Right atrium auricular region (tissue), 2 donors: ENCODE results near the gene OR13C4. TPM values are rescaled to one million over a fixed set of nuclear protein-coding genes. Genes with fewer than 3 reads are reported as not detected.
"Not testable (repeated sequence)": the region's sequence is repeated elsewhere in the genome, so short reads cannot be mapped to it uniquely, and the experiment has no call there.

Experiments
- DNase-seq: peaks from one replicate; pipeline ENCODE4 v3.0.0-alpha.2; 2019; ENCODE audit warnings: low spot score
- H3K27ac ChIP-seq, 2 donors: fragments of 200-600 bp; sonication (generic); 1 replicate in 1 of 2; 2 replicates in 1 of 2; pipeline ENCODE4 v1.5.1; 2016 to 2019
- H3K27me3 ChIP-seq, 2 donors: fragments of 200-600 bp; sonication (generic); one replicate each; pipeline versions ENCODE4 v1.5.1 to v1.6.0; 2017 to 2019
- H3K36me3 ChIP-seq: fragments of 200-600 bp; sonication (generic); one replicate; pipeline ENCODE4 v1.5.1; 2016
- H3K4me1 ChIP-seq, 2 donors: fragments of 200-600 bp; sonication (generic); one replicate each; pipeline versions ENCODE4 v1.5.1 to v1.6.0; 2017 to 2019
- H3K4me3 ChIP-seq, 2 donors: fragments of 200-600 bp; sonication (generic); 1 replicate in 1 of 2; 2 replicates in 1 of 2; pipeline ENCODE4 v1.5.1; 2017 to 2019; ENCODE audit warnings: mild to moderate bottlenecking in 1 of 2, moderate library complexity in 1 of 2
- H3K9me3 ChIP-seq, 2 donors: fragments of 200-600 bp; sonication (generic); one replicate each; pipeline ENCODE4 v1.5.1; 2019
- total RNA-seq, 2 donors: library from RNA; depleted of rRNA; stranded (reverse); fragments of >200 nt; gene quantifications; one replicate each; pipeline ENCODE4 v1.1.0, GENCODE V29; 2016
- TF ChIP-seq, protein P1 (sequence below), 2 donors: fragments of 200-600 bp; sonication (generic); IDR thresholded peaks; one replicate each; pipeline ENCODE4 v1.5.1; 2019; ENCODE audit warnings: antibody characterized with exemption in 2 of 2

The OR13C4 gene
- total RNA-seq, 2 donors from 2014 or later: not detected

GRCh38 chr9:104536756-104537155 lies 9.7 kb upstream of the OR13C4 start, which contains the start of gene OR13C3:
Gene OR13C3 (minus strand): TSS chr9:104536856. CDS start chr9:104536723, 133 bp downstream.
- H3K27me3 ChIP-seq: no peaks in the 10 kb centered on the region
- TF ChIP-seq, protein P1, sequence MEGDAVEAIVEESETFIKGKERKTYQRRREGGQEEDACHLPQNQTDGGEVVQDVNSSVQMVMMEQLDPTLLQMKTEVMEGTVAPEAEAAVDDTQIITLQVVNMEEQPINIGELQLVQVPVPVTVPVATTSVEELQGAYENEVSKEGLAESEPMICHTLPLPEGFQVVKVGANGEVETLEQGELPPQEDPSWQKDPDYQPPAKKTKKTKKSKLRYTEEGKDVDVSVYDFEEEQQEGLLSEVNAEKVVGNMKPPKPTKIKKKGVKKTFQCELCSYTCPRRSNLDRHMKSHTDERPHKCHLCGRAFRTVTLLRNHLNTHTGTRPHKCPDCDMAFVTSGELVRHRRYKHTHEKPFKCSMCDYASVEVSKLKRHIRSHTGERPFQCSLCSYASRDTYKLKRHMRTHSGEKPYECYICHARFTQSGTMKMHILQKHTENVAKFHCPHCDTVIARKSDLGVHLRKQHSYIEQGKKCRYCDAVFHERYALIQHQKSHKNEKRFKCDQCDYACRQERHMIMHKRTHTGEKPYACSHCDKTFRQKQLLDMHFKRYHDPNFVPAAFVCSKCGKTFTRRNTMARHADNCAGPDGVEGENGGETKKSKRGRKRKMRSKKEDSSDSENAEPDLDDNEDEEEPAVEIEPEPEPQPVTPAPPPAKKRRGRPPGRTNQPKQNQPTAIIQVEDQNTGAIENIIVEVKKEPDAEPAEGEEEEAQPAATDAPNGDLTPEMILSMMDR (IDR thresholded peaks at IDR 0.05): no peak
- DNase-seq: no peak
- H3K27ac ChIP-seq: no peak within 1 kb of the TSS
- no peak within 1 kb of the TSS for H3K4me3 ChIP-seq
- no peaks in the 10 kb centered on the region for H3K4me1 ChIP-seq
- H3K36me3 ChIP-seq: no peaks in the 10 kb centered on the region
- H3K9me3 ChIP-seq: no peaks in the 10 kb centered on the region

DNA sequence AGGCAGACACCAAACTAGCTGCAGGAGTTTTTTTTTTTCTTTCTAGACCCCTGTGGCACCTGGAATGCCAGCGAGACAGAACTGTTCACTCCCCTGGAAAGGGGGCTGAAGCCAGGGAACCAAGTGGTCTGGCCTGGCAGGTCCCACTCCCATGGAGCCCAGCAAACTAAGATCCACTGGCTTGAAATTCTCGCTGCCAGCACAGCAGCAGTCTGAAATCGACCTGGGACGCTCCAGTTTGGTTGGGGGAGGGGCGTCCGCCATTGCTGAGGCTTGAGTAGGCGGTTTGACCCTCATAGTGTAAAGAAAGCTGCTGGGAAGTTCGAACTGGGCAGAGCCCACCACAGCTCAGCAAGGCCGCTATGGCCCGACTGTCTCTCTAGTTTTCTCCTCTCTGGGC lies 6.8 kb downstream of the OR13C4 start:
- H3K27ac ChIP-seq, H3K36me3 ChIP-seq, H3K4me1 ChIP-seq, DNase-seq, H3K9me3 ChIP-seq, H3K4me3 ChIP-seq, H3K27me3 ChIP-seq: not testable (repeated sequence)

DNA sequence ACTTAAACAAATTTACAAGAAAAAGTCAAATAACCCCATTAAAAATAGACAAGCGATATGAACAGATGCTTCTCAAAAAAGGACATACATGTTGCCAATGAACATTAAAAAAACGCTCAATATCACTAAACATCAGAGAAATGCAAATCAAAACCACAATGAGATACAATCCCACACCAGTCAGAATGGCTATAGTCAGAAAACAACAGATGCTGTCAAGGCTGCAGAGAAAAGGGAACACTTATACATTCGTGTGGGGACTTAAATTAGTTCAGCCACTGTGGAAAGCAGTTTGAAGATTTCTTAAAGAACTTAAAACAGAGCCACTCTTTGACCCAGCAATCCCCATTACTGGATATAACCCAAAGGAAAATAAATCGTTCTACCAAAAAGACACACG lies 12.1 kb downstream of the OR13C4 start:
- DNase-seq: no peak
- Histone ChIP-seq H3K4me1 (no peaks in the 10 kb centered on the region), H3K4me3 (no peak overlapping the region), H3K9me3 (no peaks in the 10 kb centered on the region), H3K27me3 (no peaks in the 10 kb centered on the region), H3K27ac (no peak overlapping the region), H3K36me3 (no peaks in the 10 kb centered on the region)
- TF ChIP-seq, protein P1 (IDR thresholded peaks at IDR 0.05): no peak

DNA sequence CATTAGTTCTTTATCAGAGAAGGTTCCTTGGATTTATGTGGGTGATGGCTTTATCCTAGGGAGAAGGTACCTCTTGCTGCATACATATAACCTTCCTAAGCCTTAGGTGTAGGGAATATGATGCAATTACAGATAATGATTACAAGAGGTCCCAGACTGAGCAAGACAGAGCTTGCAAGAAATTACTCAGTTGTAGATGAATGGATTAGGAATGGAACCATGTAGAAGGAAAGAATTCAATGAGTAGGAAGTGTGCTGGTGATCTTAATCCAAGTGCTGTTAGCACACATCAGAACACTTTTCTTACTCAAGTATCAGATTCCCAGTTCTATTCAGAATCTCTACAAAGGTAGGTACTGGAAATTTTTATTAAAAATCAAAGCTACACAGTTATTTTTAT lies 20.4 kb downstream of the OR13C4 start:
- Histone ChIP-seq H3K9me3 (no peaks in the 10 kb centered on the region), H3K27ac (no peak overlapping the region), H3K4me3 (no peak overlapping the region), H3K36me3 (no peaks in the 10 kb centered on the region), H3K27me3 (no peaks in the 10 kb centered on the region), H3K4me1 (no peaks in the 10 kb centered on the region)
- TF ChIP-seq, protein P1 (IDR thresholded peaks at IDR 0.05): no peak
- DNase-seq: no peak

DNA sequence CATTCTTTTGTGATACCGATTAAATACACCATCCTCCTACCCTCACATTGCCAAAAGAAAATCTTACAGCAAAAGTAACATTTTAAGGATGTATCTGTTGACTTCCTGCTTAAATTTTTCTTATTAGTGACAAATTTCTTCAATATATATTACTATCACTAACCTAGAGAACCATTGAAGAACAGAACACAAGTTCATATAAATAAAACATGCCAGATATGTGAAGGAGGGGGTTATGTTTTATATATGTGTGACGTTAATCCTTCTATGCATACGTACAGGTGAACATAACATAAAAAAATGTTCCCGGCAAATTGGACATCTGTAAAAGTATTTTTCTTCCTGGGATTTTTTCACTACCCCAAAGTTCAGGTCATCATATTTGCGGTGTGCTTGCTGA lies 23.0 kb downstream of the OR13C4 start, which contains the start of gene OR13F1:
Gene OR13F1, plus strand, starts transcription at position 301 of the 400 bp plus-strand sequence. Its CDS starts 0 bp downstream, at position 301.
- H3K9me3 ChIP-seq: no peaks in the 10 kb centered on the region
- no peak within 1 kb of the TSS for H3K27ac ChIP-seq
- TF ChIP-seq, protein P1 (IDR thresholded peaks at IDR 0.05): no peak
- H3K4me3 ChIP-seq: no peak within 1 kb of the TSS
- no peak for DNase-seq
- H3K27me3 ChIP-seq: no peaks in the 10 kb centered on the region
- no peaks in the 10 kb centered on the region for H3K4me1 ChIP-seq
- H3K36me3 ChIP-seq: no peaks in the 10 kb centered on the region

GRCh38 chr9:104503440-104503839 lies 23.6 kb downstream of the OR13C4 start:
- Histone ChIP-seq H3K27ac (no peak overlapping the region), H3K4me3 (no peak overlapping the region), H3K9me3 (no peaks in the 10 kb centered on the region), H3K4me1 (no peaks in the 10 kb centered on the region), H3K27me3 (no peaks in the 10 kb centered on the region), H3K36me3 (no peaks in the 10 kb centered on the region)
- TF ChIP-seq, protein P1 (IDR thresholded peaks at IDR 0.05): no peak
- DNase-seq: no peak
